Mesenchymal stem cell (in vitro differentiated cells and primary cell): ENCODE measurements around the gene BIK.

Source experiments
- DNase-seq: peaks from one replicate; pipeline ENCODE4 v3.0.0-alpha.2; 2013
- H2AFZ ChIP-seq: one replicate; pipeline ENCODE4 v1.6.1; 2013; ENCODE audit warnings: low read depth, mild to moderate bottlenecking, control low read depth, inconsistent platforms, low read length, moderate library complexity
- H2AK5ac ChIP-seq: 2 replicates; pipeline ENCODE4 v1.6.1; 2013; ENCODE audit warnings: low read length, moderate library complexity, mild to moderate bottlenecking, inconsistent platforms; ENCODE audit not compliant: severe bottlenecking
- H2BK120ac ChIP-seq: one replicate; pipeline ENCODE4 v1.6.1; 2013; ENCODE audit warnings: low read depth, mild to moderate bottlenecking, inconsistent platforms, low read length, moderate library complexity
- H2BK12ac ChIP-seq, 2 experiments: one replicate each; pipeline ENCODE4 v1.6.1; 2013; ENCODE audit warnings: inconsistent platforms in 2 of 2, low read length in 2 of 2, mild to moderate bottlenecking in 2 of 2, moderate library complexity in 2 of 2, control low read depth in 1 of 2
- H2BK15ac ChIP-seq: one replicate; pipeline ENCODE4 v1.6.1; 2013; ENCODE audit warnings: mild to moderate bottlenecking, low read depth, inconsistent platforms; ENCODE audit not compliant: poor library complexity, severe bottlenecking
- H2BK5ac ChIP-seq: 2 replicates; pipeline ENCODE4 v1.6.1; 2013; ENCODE audit warnings: low read depth, mild to moderate bottlenecking, low read length, control low read depth, inconsistent platforms; ENCODE audit not compliant: poor library complexity, severe bottlenecking
- H3K14ac ChIP-seq, 2 experiments: one replicate each; pipeline ENCODE4 v1.6.1; 2013; ENCODE audit warnings: inconsistent platforms in 2 of 2, low read length in 2 of 2, control low read depth in 1 of 2, mild to moderate bottlenecking in 1 of 2, moderate library complexity in 1 of 2
- H3K18ac ChIP-seq, 2 experiments: one replicate each; pipeline ENCODE4 v1.6.1; 2013; ENCODE audit warnings: inconsistent platforms in 2 of 2, low read length in 2 of 2, control low read depth in 1 of 2, low read depth in 1 of 2, mild to moderate bottlenecking in 1 of 2
- H3K23ac ChIP-seq, 2 experiments: one replicate each; pipeline ENCODE4 v1.6.1; 2013; ENCODE audit warnings: inconsistent platforms in 2 of 2, low read length in 2 of 2, mild to moderate bottlenecking in 2 of 2, moderate library complexity in 2 of 2, control low read depth in 1 of 2
- H3K27ac ChIP-seq: 2 replicates; pipeline ENCODE4 v1.5.1; 2013; ENCODE audit warnings: mild to moderate bottlenecking, moderate library complexity, low read length, control low read depth, inconsistent platforms; ENCODE audit not compliant: poor library complexity, severe bottlenecking
- H3K27me3 ChIP-seq, 2 experiments: 2 replicates each; pipeline versions ENCODE4 v1.6.1 to v1.7.0; 2013; ENCODE audit warnings: low read length in 2 of 2, mild to moderate bottlenecking in 2 of 2, moderate library complexity in 2 of 2, control low read depth in 1 of 2, inconsistent platforms in 1 of 2; ENCODE audit not compliant: control insufficient read depth in 1 of 2, insufficient read depth in 1 of 2
- H3K36me3 ChIP-seq, 2 experiments: 2 replicates each; pipeline versions ENCODE4 v1.6.1 to v1.7.0; 2013; ENCODE audit warnings: low read length in 2 of 2, control low read depth in 1 of 2, inconsistent platforms in 1 of 2, low read depth in 1 of 2, mild to moderate bottlenecking in 1 of 2; ENCODE audit not compliant: insufficient read depth in 2 of 2, control insufficient read depth in 1 of 2
- H3K4ac ChIP-seq, 2 experiments: one replicate each; pipeline ENCODE4 v1.6.1; 2013; ENCODE audit warnings: inconsistent platforms in 2 of 2, low read length in 2 of 2, mild to moderate bottlenecking in 2 of 2, moderate library complexity in 2 of 2, control low read depth in 1 of 2, low read depth in 1 of 2
- H3K4me1 ChIP-seq: 2 replicates; pipeline ENCODE4 v1.6.1; 2013; ENCODE audit warnings: low read depth, low read length, control low read depth; ENCODE audit not compliant: control insufficient read depth, insufficient read depth
- H3K4me2 ChIP-seq: 2 replicates; pipeline ENCODE4 v1.6.1; 2013; ENCODE audit warnings: low read length, mild to moderate bottlenecking, inconsistent platforms; ENCODE audit not compliant: poor library complexity, severe bottlenecking
- H3K4me3 ChIP-seq, 2 experiments: 2 replicates each; pipeline versions ENCODE4 v1.5.1 to v1.7.0; 2013; ENCODE audit warnings: low read length in 2 of 2, mild to moderate bottlenecking in 2 of 2, control low read depth in 1 of 2, low read depth in 1 of 2; ENCODE audit not compliant: insufficient read depth in 1 of 2
- H3K79me1 ChIP-seq: replicated peaks from 2 replicates; pipeline ENCODE4 v1.6.1; 2013; ENCODE audit warnings: mild to moderate bottlenecking, control low read depth, low read length, inconsistent platforms; ENCODE audit not compliant: poor library complexity, severe bottlenecking
- H3K9ac ChIP-seq: 2 replicates; pipeline ENCODE4 v1.7.0; 2013; ENCODE audit warnings: mild to moderate bottlenecking, low read length, moderate library complexity
- H3K9me3 ChIP-seq: 2 replicates; pipeline ENCODE4 v1.7.0; 2013; ENCODE audit warnings: mild to moderate bottlenecking, low read length; ENCODE audit not compliant: control insufficient read depth
- H4K8ac ChIP-seq: one replicate; pipeline ENCODE4 v1.6.1; 2013; ENCODE audit warnings: inconsistent platforms, mild to moderate bottlenecking, low read length, moderate library complexity
- H4K91ac ChIP-seq: one replicate; pipeline ENCODE4 v1.6.1; 2013; ENCODE audit warnings: mild to moderate bottlenecking, low read length, inconsistent platforms
- WGBS: methylation state at CpG from one replicate; pipeline ENCODE4 v1.1.7; 2013; ENCODE audit warnings: mixed read lengths; 5-methylcytosine and 5-hydroxymethylcytosine counted together

Gene BIK

GRCh38 chr22:43166132-43166930 lies 55.8 kb downstream of the BIK start:
- Histone ChIP-seq H2BK5ac (no peak overlapping the region), H2BK120ac (no peak overlapping the region), H2BK15ac (no peak overlapping the region), H3K23ac (no peak overlapping the region), H3K27me3 (no peaks in the 10 kb centered on the region), H3K27ac (no peak overlapping the region), H3K9ac (no peak overlapping the region), H3K4me1 (peaks cover 20% of the 10 kb centered on the region), H3K14ac (no peak overlapping the region), H3K79me1 (peaks cover 4% of the 10 kb centered on the region), H3K4me3 (no peak overlapping the region), H2AFZ (no peak overlapping the region), H2BK12ac (no peak overlapping the region), H3K4me2 (no peak overlapping the region), H3K4ac (no peak overlapping the region), H4K8ac (no peak overlapping the region), H4K91ac (no peak overlapping the region), H2AK5ac (no peak overlapping the region), H3K36me3 (peaks cover 39 to 78% of the 10 kb centered on the region in 2 experiments), H3K9me3 (no peaks in the 10 kb centered on the region), H3K18ac (no peak overlapping the region)
- WGBS = 96% methylated on average over 22 of the region's 23 CpGs
- no peak for DNase-seq

- Histone ChIP-seq H3K4me3 (no peak overlapping the region), H3K27ac (no peak overlapping the region), H4K91ac (no peak overlapping the region), H3K4ac (no peak overlapping the region), H2AK5ac (no peak overlapping the region), H3K79me1 (peaks cover 5% of the 10 kb centered on the region), H3K4me1 (peaks cover 25% of the 10 kb centered on the region), H3K36me3 (peaks cover 44 to 82% of the 10 kb centered on the region in 2 experiments), H2BK5ac (no peak overlapping the region), H3K9ac (no peak overlapping the region), H3K14ac (no peak overlapping the region), H2BK120ac (no peak overlapping the region), H2BK15ac (no peak overlapping the region), H2BK12ac (no peak overlapping the region), H4K8ac (no peak overlapping the region), H2AFZ (no peak overlapping the region), H3K27me3 (no peaks in the 10 kb centered on the region), H3K9me3 (no peaks in the 10 kb centered on the region), H3K23ac (no peak overlapping the region), H3K4me2 (no peak overlapping the region), H3K18ac (no peak overlapping the region)
- DNase-seq = no peak
- 97% methylated on average over 19 of the region's 19 CpGs for WGBS
Measured at GRCh38 chr22:43167001-43167589, 56.5 kb downstream of the BIK start.

DNA sequence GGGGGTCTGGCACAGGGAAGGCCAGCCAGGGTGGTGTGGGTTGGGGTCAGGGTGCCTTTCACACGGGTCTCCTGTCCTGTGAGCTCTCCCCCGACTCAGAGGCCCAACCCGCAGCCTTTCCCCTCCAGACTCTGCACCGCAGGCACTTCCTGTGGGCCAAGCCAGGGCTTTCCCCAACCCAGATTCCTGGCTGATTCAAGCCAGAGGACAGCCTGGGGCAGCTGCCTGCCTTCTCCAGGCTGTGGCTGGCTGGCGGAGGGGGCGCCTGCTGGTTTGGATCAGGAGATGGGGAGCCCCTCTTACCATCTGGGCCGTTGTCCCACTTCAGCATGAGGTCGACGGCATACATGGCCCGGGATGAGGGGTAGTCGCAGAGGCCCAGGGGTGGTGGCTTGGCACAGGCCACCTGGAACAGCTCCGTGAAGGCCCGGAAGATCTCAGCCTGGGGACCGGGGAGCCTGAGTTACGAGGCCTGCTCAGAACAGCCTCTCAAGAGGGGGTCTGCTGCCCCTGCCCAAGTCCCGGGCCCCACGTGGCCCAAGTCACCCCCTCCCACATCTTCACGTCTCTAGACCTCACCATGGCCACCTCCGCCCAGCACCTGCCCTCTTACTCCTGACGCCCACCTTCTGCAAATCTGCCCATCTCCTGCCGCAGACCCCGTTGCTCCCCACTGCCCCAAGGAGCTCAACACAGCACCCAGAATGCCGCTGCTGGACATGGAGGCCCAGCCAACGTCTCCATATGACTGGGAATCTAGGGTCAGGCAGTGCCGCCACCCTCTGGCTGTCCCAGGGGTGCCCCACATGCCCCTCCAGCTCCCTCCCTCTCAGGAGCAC lies 58.1 kb downstream of the BIK start:
- Histone ChIP-seq H3K4me1 (peaks cover 25% of the 10 kb centered on the region), H3K36me3 (peaks cover 46 to 79% of the 10 kb centered on the region in 2 experiments), H3K27me3 (no peaks in the 10 kb centered on the region), H3K79me1 (peaks cover 5% of the 10 kb centered on the region), H3K23ac (no peak overlapping the region), H3K27ac (peak overlapping the region; percentile 44), H2BK15ac (peak overlapping the region; percentile 32), H3K14ac (no peak overlapping the region), H3K9ac (peak overlapping the region; percentile 29), H3K4ac (no peak overlapping the region), H2BK12ac (no peak overlapping the region), H4K8ac (no peak overlapping the region), H3K4me3 (no peak overlapping the region), H3K9me3 (no peaks in the 10 kb centered on the region), H2AK5ac (peak overlapping the region; percentile 41), H3K18ac (no peak overlapping the region), H3K4me2 (no peak overlapping the region), H2BK120ac (no peak overlapping the region), H2BK5ac (no peak overlapping the region), H2AFZ (no peak overlapping the region), H4K91ac (peak overlapping the region; percentile 11)
- WGBS = 93% methylated on average over 25 of the region's 25 CpGs
- peak; percentile 60 for DNase-seq
